Kidney (tissue), 14 donors: ENCODE results near the gene GRM7. TPM values are rescaled to one million over a fixed set of nuclear protein-coding genes. Genes with fewer than 3 reads are reported as not detected.

Source experiments
- DNase-seq, 5 donors: peaks; one replicate each; pipeline ENCODE4 v3.0.0-alpha.2; 2013 to 2020
- FAIRE-seq: peaks from 2 replicates; lab custom pipeline; 2012; peaks lifted over from hg19 to GRCh38; lab: Jason Lieb, UNC
- H3K27ac ChIP-seq, 2 donors: one replicate each; pipeline ENCODE4 v1.7.0; 2013; ENCODE audit warnings: low read depth in 2 of 2, low read length in 2 of 2, inconsistent platforms in 1 of 2
- H3K27me3 ChIP-seq: one replicate; pipeline ENCODE4 v1.7.1; 2013; ENCODE audit warnings: low read length, inconsistent platforms; ENCODE audit not compliant: control insufficient read depth, insufficient read depth
- H3K36me3 ChIP-seq, 3 donors: one replicate each; pipeline versions ENCODE4 v1.7.0 to v1.7.1; 2013; ENCODE audit warnings: low read length in 3 of 3, control low read depth in 1 of 3, inconsistent platforms in 1 of 3; ENCODE audit not compliant: insufficient read depth in 3 of 3, control insufficient read depth in 2 of 3
- H3K4me1 ChIP-seq, 3 donors: one replicate each; pipeline versions ENCODE4 v1.7.0 to v1.7.1; 2013; ENCODE audit warnings: low read length in 3 of 3, inconsistent platforms in 1 of 3, low read depth in 1 of 3; ENCODE audit not compliant: control insufficient read depth in 2 of 3, insufficient read depth in 2 of 3
- H3K4me3 ChIP-seq, 3 donors: one replicate each; pipeline versions ENCODE4 v1.7.0 to v1.8.1; 2013; ENCODE audit warnings: low read length in 3 of 3, control low read depth in 1 of 3, inconsistent platforms in 1 of 3
- H3K9ac ChIP-seq, 3 donors: one replicate each; pipeline versions ENCODE4 v1.7.0 to v1.7.1; 2013; ENCODE audit warnings: low read length in 3 of 3, control low read depth in 1 of 3, inconsistent platforms in 1 of 3
- H3K9me3 ChIP-seq, 3 donors: one replicate each; pipeline versions ENCODE4 v1.7.0 to v1.7.1; 2013; ENCODE audit warnings: low read length in 3 of 3, control low read depth in 1 of 3, inconsistent platforms in 1 of 3; ENCODE audit not compliant: control insufficient read depth in 2 of 3, insufficient read depth in 1 of 3
- intact Hi-C: fragments of 100-400 bp; cut with DNase I; formaldehyde crosslinking; loops from one replicate; pipeline ENCODE4 v1.11.1; 2022
- polyA plus RNA-seq: library from polyadenylated mRNA; stranded (reverse); fragments of 350-450 nt; fragmentation: Illumina TruSeq; extraction: RNeasy Lipid Tissue Mini Kit (QIAGEN cat#74804); gene quantifications from one replicate; pipeline ENCODE4 v1.2.3, GENCODE V29; 2014; ENCODE audit warnings: low read depth, low replicate concordance; ENCODE audit not compliant: insufficient read depth
- total RNA-seq: library from RNA; stranded (reverse); fragmentation: NEBNext Ultra II Directional; extraction: Animal tissue kit (Norgen Biotek cat#: 25700); gene quantifications from one replicate; pipeline ENCODE4 v1.2.1, GENCODE V29; 2021
- TF ChIP-seq, protein P1 (sequence below): IDR thresholded peaks from 3 replicates; pipeline ENCODE4 v1.5.1; 2012; ENCODE audit warnings: mild to moderate bottlenecking, moderate library complexity, borderline replicate concordance; ENCODE audit not compliant: insufficient read depth; ENCODE audit errors: extremely low read depth
- donor health status: control.
- donor health status: control.
- donor health status: control.
- donor health status: control.
- donor health status: control.
- donor health status: DM: yes; HTN: yes; CAD: no.
- donor health status: Normal renal cell carcinoma (clear cell type).

The GRM7 gene
- total and polyA plus RNA-seq, 2 donors from 2014 or later = 0.16 TPM; not detected in 1

DNA sequence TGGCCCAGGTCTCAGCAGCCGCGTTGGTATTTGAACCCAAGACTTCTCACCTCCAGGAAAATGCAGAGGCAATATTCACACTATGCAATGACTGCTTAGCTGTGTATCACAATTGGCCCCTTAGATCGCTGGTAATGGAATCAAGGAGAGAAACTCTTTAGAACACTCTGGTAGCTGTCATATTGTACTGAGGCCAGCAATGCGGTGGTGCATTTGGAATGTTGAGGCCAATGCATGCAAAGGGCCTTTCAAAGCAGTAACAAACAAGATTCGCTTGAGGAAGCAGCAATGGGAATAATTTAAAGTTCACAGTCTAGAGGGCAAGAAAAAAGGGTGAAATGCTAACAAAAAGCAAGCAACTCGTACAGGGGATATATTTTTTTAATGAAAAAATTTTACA lies 764.1 kb downstream of the GRM7 start:
- H3K4me1 ChIP-seq = peaks cover 0 to 5% (median 2%) of the 10 kb centered on the region in 3 donors
- FAIRE-seq (no peak), DNase-seq (no peak)
- no peaks in the 10 kb centered on the region for H3K36me3 ChIP-seq
- intact Hi-C loops = no loop called here
- H3K27ac ChIP-seq = no peak overlapping the region
- no peaks in the 10 kb centered on the region for H3K27me3 ChIP-seq
- H3K9ac ChIP-seq = no peak overlapping the region
- TF ChIP-seq, protein P1, sequence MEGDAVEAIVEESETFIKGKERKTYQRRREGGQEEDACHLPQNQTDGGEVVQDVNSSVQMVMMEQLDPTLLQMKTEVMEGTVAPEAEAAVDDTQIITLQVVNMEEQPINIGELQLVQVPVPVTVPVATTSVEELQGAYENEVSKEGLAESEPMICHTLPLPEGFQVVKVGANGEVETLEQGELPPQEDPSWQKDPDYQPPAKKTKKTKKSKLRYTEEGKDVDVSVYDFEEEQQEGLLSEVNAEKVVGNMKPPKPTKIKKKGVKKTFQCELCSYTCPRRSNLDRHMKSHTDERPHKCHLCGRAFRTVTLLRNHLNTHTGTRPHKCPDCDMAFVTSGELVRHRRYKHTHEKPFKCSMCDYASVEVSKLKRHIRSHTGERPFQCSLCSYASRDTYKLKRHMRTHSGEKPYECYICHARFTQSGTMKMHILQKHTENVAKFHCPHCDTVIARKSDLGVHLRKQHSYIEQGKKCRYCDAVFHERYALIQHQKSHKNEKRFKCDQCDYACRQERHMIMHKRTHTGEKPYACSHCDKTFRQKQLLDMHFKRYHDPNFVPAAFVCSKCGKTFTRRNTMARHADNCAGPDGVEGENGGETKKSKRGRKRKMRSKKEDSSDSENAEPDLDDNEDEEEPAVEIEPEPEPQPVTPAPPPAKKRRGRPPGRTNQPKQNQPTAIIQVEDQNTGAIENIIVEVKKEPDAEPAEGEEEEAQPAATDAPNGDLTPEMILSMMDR = no peak
- no peaks in the 10 kb centered on the region for H3K9me3 ChIP-seq
- no peak overlapping the region for H3K4me3 ChIP-seq

DNA sequence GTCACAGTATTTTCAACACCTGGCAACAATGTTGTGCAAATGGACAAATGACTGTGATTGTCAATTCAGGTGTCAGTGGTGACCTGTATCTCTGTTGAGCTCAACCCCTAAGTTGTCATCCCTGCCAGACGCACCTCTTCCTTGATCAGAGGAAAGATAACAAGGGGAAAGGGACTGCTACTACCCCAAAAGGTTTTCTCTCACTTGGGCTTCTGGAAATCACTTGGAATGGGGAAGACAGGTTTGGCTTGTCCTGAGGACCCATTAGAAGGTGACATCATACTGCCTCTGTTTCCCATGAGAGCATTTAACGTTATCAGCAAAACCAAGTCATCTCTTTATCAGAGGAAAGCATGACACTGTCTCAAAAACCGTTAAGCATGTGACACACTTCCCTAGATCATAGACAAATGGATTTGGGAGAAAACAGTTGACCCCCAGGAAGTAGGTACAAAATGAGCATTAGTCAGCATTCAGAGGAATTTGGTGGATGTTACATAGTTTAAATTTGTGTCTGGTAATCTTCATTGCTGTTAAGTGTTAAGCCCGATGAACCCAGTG lies 769.5 kb downstream of the GRM7 start:
- peaks cover 0 to 5% (median 0%) of the 10 kb centered on the region in 3 donors for H3K4me1 ChIP-seq
- TF ChIP-seq, protein P1 = no peak
- FAIRE-seq (no peak), DNase-seq (no peak)
- intact Hi-C loops = no loop called here
- H3K9me3 ChIP-seq = no peaks in the 10 kb centered on the region
- H3K27ac ChIP-seq = no peak overlapping the region
- H3K9ac ChIP-seq = no peak overlapping the region
- H3K36me3 ChIP-seq = no peaks in the 10 kb centered on the region
- H3K27me3 ChIP-seq = no peaks in the 10 kb centered on the region
- H3K4me3 ChIP-seq = no peak overlapping the region

DNA sequence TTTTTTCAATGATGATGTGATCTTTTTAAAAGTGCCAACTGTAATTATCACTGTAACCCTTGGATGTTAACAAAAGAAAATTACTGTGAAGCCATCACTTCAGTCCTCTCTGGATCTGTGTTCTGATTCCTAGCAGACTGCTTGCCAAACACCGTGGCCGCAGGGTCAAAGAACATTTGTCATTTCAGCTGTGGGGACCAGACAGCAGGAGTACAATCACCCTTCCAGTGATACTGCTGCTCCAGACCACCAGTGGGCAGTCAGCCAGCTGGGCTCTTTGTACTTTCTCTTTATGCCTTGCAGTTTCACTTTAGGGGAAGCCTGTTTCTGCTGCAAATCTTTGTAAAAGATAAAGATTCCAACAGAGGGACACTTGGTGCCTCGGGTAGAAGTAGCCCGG lies 770.0 kb downstream of the GRM7 start:
- intact Hi-C loops = no loop called here
- DNase-seq (peak in 4 of 5 donors; percentile 35 to 79 (median 54)), FAIRE-seq (no peak)
- Histone ChIP-seq H3K9me3 (no peaks in the 10 kb centered on the region), H3K27ac (no peak overlapping the region), H3K27me3 (no peaks in the 10 kb centered on the region), H3K9ac (no peak overlapping the region), H3K4me3 (no peak overlapping the region), H3K36me3 (no peaks in the 10 kb centered on the region), H3K4me1 (peaks cover 0 to 3% (median 0%) of the 10 kb centered on the region in 3 donors)
- TF ChIP-seq, protein P1 = no peak

- DNase-seq (no peak), FAIRE-seq (no peak)
- intact Hi-C loops = no loop called here
- H3K27me3 ChIP-seq = no peaks in the 10 kb centered on the region
- no peaks in the 10 kb centered on the region for H3K36me3 ChIP-seq
- no peak overlapping the region for H3K4me3 ChIP-seq
- H3K27ac ChIP-seq = no peak overlapping the region
- H3K9me3 ChIP-seq = no peaks in the 10 kb centered on the region
- peaks cover 0 to 3% (median 0%) of the 10 kb centered on the region in 3 donors for H3K4me1 ChIP-seq
- TF ChIP-seq, protein P1 = no peak
- no peak overlapping the region for H3K9ac ChIP-seq
These were observed 771.4 kb downstream of the GRM7 start for GRCh38 chr3:7632305-7632704.
